Measurements from ENCODE around the gene CGREF1.
"Not testable (repeated sequence)": the region's sequence is repeated elsewhere in the genome, so short reads cannot be mapped to it uniquely, and the experiment has no call there.

Gene CGREF1

GRCh38 chr2:27086724-27087593 lies 32.0 kb downstream of the CGREF1 start, which contains the start of gene KHK:
TSS of gene KHK (plus strand) at chr2:27086772. CDS start at chr2:27087260, 488 bp downstream.
- no peak for DNase-seq

GRCh38 chr2:27086090-27086723 lies 32.7 kb downstream of the CGREF1 start:
- DNase-seq: peak; percentile 99

DNA sequence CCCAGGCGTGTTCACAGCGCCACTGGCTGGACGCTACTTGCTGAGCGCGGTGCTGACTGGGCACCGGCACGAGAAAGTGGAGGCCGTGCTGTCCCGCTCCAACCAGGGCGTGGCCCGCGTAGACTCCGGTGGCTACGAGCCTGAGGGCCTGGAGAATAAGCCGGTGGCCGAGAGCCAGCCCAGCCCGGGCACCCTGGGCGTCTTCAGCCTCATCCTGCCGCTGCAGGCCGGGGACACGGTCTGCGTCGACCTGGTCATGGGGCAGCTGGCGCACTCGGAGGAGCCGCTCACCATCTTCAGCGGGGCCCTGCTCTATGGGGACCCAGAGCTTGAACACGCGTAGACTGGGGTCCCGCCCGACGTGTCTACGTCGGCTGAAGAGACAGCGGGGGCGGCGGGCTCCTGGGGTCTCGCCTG lies 33.2 kb downstream of the CGREF1 start:
- peak; percentile 33 for DNase-seq

DNA sequence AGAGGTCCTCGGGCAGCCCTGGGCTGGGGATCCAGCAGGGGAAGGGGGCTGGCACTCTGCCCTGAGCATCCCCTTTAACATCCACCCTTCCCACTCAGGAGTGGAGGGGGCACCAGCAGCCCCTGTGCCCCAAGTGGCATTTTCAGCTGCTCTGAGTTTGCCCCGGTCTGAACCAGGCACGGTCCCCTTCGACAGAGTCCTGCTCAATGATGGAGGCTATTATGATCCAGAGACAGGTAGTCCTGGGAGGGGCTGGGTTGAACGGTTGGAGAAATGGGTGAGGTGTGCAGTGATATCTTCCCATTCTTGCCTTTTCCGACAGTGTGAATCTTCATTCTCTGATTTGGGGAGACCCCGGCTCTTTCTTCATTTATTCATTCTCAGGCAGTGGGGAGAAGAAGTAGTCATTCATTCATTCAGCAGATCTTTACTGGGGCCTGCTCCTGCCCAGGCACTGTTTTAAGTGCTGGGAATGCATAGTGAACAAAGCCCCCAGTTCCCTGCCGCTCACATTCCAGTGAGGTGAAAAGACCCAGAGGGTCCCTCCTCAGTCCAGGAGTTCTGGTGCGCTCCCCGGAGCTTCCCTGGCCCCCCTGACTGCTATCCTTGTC lies 33.8 kb downstream of the CGREF1 start:
- DNase-seq: no peak

DNA sequence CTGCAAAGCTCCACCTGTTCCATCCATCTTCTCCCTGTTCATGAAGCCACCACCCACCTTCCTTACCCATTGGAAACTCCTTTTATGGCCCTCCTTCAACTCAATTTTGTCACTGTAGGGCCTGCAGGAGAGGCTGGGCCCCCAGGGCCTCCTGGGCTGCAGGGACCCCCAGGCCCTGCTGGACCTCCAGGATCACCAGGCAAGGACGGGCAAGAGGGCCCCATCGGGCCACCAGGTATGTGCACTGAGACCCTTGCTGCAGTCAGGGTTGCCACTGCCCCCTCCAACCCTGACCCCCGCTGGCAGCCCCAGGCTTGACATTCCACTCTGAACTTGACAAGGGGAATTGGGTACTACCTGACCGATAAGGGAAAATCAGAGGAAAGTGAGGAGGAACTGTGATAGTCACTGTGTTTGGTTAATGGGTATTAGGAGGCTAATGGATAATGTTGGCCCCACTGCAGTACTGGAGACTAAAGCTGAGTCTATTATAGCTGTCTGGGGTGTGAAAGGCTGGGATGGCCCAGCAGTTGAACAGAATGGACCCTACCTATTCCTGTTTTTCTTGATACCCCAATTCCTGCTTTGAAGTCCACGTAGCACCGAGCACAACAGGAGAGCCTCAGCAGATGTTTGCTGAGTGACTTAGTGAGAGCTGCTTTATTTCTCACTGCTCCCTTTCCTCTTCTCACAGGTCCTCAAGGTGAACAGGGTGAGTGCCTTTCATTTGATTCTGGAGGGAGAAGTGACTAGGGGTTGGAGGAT lies 34.4 kb downstream of the CGREF1 start:
- DNase-seq: no peak

DNA sequence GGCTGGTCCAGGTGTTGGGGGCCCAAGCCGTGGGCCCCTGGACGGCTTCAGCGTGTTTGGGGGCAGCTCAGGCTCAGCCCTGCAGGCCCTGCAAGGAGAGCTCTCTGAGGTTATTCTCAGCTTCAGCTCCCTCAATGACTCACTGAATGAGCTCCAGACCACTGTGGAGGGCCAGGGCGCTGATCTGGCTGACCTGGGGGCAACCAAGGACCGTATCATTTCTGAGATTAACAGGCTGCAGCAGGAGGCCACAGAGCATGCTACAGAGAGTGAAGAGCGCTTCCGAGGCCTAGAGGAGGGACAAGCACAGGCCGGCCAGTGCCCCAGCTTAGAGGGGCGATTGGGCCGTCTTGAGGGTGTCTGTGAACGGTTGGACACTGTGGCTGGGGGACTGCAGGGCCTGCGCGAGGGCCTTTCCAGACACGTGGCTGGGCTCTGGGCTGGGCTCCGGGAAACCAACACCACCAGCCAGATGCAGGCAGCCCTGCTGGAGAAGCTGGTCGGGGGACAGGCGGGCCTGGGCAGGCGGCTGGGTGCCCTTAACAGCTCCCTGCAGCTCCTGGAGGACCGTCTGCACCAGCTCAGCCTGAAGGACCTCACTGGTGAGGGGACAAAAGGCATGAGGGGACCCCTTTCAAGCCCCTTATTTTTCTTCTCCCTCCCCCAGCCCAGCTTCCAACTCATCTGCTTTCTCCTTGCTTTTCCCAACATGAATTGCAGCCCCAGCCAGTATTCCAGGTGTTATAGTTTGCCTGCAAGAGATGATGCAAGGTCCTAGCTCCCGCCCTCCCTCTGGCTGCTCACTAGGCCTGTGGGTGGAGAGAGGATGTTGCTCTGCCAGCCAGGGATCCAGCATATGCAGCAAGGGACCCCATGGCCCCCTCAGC lies 35.3 kb downstream of the CGREF1 start:
- DNase-seq: no peak

GRCh38 chr2:27082773-27083409 lies 36.0 kb downstream of the CGREF1 start:
- no peak for DNase-seq

GRCh38 chr2:27081984-27082772 lies 36.8 kb downstream of the CGREF1 start:
- DNase-seq: no peak

- no peak for DNase-seq
Observed at GRCh38 chr2:27080603-27080936, 38.4 kb downstream of the CGREF1 start.

- DNase-seq: no peak
Observed at GRCh38 chr2:27080140-27080469, 38.8 kb downstream of the CGREF1 start.

- DNase-seq: no peak
Observed at GRCh38 chr2:27079233-27080139, 39.4 kb downstream of the CGREF1 start.

DNA sequence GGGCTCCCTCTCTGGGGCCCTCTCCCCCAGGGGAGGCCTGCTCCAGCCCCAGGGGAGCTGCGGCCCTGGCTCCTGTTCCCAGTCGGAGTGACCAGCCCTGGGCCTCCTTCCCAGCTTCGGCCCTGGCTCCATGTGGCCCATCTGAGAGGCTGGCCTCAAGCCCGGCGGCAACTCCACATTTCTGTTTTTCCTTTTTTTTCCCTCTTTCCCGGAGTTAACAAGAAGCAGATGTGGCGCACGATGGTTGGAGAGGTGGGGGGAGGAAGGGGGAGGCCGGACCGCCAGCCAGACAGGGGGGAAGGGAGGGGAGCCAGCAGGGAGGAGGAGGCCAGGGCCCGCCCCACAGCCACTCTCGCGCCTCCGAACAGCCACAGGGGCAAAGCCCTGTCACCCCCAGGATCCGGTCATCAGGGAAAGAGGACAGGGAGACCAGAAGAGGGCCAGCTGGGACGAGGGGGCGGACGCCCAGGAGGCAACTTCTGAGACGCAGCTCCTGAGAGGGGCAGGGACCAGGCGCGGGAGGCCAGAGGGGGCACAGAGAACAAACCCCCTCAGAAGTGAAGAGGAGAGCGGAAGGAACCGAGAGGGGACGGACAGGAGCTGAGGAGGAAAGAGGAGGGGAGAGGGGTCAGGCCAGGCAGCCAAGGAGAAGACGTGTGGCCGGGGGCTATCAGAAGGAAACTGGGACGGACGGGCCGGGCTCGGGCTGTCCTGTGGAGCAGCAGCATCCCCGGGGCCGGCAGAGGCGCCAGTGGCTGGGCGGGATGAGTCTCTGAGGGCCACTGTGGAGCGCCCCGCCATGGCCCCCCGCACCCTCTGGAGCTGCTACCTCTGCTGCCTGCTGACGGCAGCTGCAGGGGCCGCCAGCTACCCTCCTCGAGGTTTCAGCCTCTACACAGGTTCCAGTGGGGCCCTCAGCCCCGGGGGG lies 40.4 kb downstream of the CGREF1 start, which contains the start of gene EMILIN1:
EMILIN1 (plus strand) TSS at position 349 of the 928 bp plus-strand sequence; CDS start at position 800, 451 bp downstream.
- no peak for DNase-seq

- DNase-seq: no peak
Observed at GRCh38 chr2:27077231-27077630, 41.7 kb downstream of the CGREF1 start.

DNA sequence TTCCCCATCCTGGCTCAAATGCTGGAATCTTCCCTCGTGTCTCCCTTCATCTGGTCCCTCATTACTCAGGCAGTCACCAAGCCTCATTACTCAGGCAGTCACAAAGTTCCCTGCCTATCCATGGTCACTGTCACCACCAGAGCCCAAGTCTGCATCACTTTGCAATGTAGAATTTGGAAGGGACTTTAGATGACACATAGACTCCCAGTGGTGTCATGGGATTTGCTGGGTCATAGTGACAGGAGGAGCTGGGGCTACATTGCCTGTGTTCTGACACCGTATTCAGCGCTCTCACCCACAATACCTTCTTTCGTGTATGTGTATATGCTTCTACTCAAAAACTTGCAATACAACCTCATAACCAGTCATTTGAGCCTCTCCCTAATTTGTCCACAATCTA lies 42.6 kb downstream of the CGREF1 start:
- no peak for DNase-seq

DNA sequence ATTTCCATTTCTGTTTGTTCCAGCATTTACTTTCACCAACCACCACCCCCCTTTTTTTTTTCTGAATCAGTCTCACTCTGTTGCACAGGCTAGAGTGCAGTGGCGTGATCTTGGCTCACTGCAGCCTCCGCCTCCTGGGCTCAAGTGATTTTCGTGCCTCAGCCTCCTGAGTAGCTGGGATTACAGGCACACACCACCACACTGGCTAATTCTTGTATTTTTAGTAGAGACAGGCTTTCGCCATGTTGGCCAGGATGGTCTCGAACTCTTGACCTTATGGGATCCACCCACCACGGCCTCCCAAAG lies 43.4 kb downstream of the CGREF1 start:
- not testable (repeated sequence) for DNase-seq

DNA sequence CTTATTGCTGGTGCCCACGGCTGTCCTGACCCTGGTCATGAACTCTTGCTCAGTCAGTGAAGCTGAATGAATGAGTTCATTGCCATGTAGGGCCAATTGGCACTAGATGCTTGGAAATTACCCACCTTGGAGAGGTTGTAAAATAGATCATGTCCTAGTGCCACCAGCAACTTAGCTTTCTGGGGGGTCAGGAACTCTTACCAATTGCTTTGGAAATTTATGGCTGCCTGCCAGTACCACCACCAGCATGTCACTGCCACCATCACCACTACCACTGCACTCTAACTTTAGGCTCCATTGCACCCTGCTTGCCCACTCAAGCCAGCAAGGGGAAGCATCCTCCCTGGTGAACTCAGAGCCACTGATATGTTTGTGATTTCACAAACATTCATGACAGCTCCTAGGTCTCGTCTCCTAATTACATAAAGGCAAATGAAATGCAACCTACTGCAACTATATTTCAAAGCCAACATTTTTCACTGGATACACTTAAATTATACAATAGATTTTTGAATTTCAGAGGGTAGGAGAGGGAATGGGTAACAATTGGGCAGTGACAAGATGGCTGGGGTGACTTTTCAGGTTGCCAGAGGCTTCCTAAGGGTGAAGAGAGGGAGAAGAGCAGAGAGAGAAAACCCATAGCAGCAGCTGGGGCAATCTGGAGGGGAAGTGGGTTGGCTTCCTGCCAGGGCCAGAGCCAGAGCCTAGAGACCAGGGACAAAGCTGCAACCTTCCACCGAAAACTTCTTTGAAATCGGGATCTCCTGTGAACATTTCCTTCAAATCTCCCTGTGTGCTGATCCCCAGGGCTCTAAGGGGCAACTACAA lies 44.0 kb downstream of the CGREF1 start:
- DNase-seq: peak; percentile 35

DNA sequence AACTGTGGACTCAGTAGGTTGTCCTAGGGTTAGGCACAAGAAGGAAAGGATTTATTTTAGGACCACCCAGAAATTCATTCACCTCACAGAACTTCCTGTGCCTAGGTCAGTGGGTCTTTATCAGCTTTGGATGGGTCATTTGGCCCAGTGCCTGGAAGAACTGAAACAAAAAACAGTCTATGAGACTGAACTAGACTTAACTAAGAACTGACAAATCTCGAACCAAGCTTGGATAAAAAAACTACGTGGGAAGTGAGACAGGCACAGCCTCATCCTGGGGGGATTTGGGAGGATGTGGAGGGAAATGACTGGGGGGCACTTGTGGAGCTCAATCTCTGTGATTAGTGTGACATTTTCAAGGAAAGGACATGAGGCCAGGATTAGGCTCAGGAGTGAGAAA lies 45.1 kb downstream of the CGREF1 start:
- DNase-seq: no peak

- DNase-seq: no peak
Observed at GRCh38 chr2:27072920-27073319, 46.0 kb downstream of the CGREF1 start.
